ENCODE data around the gene TMPRSS11B.

- TF ChIP-seq RAD21 (conservative IDR thresholded peaks at IDR 0.05) (no peak), CTCF (IDR thresholded peaks at IDR 0.05; ENCODE audit: poor library complexity, severe bottlenecking) (no peak)
Observed at GRCh38 chr4:68176904-68177303, 68.6 kb downstream of the TMPRSS11B start.
